Activated CD4-positive, CD25-positive, alpha-beta regulatory T cell treated with anti-CD3 and anti-CD28 coated beads, Interleukin-2, amount 50 U/mL, for 24 hours (primary cell): Measurements from ENCODE around the gene KDR.

ENCODE experiments used
- ATAC-seq, 2 donors: fragments of 150-1000 bp; cut with Tn5 transposase; one replicate each; pipeline ENCODE4 v1.10.0; 2021; ENCODE audit warnings: mild to moderate bottlenecking in 1 of 2, moderate library complexity in 1 of 2

Gene KDR

DNA sequence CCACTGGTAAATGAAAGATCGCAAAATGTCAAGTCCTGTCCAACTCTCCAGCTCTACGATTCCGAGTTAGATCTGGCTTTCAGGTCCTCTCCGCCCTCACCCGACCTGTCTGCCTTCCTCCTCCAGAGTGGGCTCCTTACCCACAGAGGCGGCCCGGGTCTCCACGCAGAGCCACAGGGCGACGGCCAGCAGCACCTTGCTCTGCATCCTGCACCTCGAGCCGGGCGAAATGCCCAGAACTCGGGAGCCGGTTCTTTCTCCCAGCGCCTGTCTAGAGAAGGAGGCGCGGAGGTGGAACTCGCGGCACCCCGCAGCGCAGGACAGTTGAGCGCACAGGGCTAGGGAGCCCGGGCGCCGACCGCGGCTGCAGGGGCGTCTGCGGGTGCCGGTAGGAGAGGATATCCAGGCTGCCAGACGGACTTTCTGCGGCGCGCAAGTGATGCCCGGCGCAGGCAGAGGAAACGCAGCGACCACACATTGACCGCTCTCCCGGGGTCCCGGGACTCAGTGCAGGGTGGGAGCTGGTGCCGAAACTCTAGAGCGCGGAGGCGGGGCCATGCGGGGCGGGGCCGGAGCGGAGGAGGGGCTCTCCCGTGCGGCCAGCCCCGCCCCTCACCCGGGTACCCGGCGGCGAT is at the start of gene KDR:
Gene KDR, minus strand, starts transcription at position 509 of the 635 bp plus-strand sequence. Its CDS starts 302 bp downstream, at position 207.
- no peak for ATAC-seq

DNA sequence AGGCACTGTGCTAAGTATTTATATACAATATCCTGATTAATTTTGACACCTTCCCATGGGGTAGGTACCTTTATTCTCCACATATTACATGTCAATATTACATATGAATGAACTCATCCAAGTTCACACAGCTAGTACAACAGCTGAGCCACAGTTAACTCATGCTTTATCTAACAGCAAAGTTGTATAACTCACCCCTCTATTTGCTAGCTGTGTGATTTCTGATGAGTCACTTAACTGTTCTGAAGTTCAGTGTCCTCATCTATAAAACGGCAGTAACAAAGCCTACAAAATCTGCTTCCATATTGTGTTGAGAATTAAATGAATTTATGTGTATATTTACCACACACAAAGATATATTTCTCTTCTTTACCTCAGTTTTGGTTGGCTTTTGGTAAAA is 48.2 kb upstream of the KDR start:
- ATAC-seq, result no peak

DNA sequence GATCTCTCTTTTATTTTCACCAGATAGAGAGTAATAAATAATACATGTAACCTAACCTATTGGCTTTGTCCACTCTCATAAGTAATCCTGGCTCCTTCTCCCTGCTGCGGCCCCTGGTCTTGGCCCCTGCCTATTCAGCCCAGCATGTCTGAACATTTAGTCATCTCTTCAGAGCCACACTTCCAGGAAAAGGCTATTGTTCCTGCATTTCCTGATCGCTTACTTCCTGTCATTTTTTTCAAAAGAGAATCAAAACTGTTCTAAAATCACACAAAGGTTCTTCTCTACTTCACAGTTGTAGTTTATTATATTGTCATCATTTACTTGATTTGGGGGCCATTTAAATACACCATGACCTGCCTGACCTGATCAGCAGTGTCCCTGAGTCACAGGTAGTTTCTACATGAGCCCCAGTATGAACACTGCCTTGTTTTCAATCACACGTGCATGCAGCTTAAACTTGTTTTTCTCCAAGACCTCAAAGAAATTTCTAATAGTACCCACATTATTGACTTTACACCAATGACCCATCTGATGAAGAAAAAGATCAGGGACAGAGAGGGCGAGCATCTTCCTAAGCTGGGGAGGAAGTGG is 47.4 kb upstream of the KDR start:
- no peak for ATAC-seq

DNA sequence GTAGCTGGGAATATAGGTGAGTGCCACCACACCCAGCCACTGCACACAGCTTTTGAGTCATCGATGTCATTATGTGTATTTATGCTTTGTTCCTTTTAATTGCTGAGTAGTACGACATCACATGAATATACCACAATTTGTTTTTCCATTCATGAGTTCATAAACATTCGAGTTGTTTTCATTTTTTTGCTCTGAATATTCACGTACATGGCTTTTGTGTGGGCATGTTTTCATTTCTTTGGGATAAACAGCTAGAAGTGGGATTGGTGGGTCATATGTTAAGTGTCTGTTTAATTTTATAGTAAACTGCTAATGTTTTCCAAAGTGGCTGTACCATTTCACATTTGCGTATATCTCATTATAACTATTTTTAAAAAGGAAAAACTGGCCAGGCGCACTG is 45.1 kb upstream of the KDR start:
- no peak for ATAC-seq

DNA sequence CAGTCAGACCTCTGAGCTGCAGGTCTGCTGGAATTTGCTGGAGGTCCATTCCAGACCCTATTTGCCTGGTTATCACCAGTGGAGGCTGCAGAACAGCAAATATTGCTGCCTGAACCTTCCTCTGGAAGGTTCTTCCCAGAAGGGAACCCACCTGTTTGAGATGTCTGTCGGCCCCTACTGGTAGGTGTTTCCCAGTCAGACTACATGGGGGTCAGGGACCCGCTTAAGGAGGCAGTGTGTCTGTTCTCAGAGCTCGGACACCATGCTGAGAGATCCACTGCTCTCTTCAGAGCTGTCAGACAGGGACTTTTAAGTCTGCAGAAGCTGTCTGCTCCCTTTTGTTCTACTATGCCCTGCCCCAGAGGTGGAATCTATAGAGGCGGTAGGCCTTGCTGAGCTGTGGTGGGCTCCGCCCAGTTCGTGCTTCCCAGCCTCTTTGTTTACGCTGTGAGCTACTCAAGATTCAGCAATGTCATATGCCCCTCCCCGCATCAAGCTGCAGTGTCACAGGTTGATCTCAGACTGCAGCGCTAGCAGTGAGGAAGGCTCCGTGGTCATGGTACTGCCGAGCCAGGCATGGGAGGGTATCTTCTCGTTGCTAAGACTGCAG is 44.1 kb upstream of the KDR start:
- ATAC-seq, result no peak

DNA sequence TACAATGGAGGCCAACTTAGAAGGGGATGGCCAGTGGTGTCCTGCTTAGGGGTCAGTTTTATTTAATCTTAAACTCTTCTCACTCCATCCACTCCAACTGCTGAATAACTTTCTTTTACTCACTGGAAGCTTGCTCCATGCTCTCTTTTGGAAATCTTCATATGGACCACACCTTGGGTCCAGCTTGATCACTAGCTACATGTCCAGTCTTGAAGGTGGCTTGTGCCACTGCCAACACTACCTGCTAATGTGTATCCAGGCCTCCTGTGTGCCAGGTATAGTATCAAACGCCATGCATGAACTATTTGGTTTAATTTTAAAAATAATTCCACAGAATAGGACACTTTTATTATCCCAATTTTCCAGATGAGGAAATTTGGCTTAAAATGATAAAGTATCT is 37.0 kb upstream of the KDR start:
- no peak for ATAC-seq

DNA sequence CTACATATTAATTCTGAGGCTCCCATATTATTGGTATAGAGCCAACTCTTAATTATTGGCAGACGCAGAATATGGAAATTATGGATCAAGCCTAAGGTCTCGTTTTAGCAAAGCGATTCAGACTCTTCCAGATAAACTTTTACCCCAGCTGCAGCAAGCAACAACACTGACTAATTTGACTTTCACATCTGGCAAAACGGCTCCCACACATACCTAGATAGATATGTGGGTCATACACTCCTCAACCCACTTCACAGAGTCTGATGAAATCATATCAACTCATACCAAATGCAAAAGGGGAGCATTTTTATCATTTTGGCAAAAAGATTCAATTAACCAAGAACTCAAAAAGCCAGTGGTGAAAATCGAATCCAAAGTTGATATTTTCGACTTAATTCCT is 36.3 kb upstream of the KDR start:
- no peak for ATAC-seq

DNA sequence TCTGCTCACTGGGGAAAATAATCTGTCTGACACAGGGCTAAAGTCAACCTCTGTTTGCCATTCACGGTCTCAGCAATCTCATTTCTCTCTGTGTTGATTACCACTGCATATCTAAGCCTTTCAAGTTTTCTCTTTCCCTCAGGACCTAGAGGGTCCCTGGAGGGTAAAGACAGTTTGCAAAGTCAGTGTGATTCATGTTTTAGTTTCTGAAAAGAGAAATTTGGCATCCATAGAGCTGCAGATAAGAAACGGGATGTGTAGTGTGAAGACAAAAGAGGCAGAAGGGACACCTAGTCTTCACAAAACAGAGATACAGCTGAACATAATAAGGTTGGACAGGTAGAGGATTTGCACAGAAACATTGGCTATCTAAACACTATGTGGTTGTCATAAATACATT is 34.5 kb upstream of the KDR start:
- ATAC-seq, result no peak

DNA sequence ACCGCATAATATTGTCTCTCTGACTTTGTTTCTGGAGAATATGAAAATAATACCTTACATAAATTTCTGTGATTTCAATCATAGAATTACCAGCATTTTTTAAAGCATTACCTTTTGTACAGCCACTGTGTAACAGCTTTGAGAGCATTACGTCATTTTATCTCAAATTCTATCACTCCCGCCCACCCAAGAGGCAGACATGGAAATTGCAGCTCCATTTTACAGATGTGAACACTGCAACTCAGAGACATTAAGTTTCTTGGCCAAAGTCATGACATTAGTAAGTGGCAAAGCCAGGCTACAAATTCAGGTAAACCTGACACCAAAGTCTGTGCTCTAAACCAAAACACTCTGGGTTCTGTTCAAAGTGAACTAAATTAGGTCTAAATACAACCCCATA is 33.6 kb upstream of the KDR start:
- no peak for ATAC-seq

DNA sequence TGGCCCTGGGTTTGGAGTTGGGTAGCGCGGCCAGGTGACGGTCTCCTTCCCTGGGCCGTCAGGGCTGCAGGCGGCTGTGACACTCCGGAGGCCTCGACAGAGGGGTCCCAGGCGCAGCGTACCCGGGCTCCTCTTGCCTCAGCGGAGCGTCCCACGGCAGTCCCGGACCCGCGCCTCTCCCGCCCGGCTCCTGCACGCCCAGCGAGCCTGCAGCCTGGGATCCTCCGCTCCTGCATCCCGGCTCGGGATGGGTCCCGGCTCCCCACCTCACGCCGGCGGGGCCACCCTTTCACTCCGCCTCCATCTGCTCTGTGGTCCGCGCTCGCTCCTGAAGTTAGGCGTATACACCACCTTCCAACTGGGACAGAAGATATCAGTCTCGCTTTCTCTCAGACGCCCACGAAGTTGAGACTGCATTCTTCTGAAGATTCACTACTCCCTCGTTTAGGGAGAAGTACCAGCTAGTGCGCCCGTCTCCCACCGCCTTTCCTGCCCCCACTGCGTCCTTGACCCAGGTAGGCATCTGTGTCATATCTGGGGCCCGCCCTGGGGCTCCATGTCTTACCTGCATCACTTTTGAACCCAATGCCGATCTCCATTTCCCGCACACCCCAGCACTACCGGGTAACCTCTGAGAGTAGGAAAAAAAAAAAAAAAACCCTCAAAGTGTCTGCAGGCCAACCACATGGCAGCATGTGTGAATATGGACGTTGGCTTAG is 32.3 kb upstream of the KDR start:
- no peak for ATAC-seq

DNA sequence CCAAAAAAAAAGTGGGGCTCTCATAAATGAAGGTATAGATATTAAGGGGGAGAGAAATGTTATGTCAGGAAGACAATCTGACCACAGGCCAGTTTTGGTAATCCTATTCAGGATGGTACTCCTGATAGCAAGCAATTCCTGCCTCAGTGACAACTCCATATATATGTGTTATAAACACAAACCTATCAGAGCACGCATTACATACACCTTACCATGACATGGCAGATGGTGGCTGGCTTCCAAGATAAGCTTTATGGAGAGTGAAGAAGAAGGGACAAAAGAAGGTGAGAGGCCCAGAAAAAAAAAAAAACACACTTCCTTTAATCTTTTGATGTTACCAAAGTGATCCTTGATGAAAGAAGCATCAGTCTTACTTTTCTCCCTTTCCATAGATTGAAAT is 29.5 kb upstream of the KDR start:
- ATAC-seq, result no peak

DNA sequence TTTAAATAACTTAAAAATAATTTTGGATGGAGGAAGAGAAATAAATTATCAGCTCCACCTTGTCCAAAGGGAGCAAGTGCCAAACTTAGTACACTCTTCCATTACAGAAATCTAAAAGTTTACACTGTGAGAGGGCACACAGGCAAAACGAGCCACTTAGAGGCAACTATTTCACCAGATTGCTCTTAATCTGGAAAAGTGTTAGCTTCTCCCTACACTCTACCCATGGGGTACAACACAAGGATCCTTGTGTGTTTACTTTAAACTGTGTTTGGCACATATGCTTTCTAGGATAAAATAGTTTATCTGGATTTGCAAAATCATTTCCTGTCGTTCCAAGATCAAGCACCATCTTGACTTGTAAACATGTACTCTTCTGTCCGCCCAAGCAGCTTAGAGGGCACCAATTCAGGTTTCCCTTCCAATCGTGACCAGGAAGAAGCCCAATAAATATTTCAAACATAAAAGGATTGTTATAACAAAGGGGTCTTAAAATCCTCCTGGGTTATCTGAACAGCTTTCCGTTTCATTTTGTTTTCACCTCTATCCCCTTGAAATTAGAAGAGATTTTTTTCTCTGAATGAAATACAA is 29.0 kb upstream of the KDR start:
- no peak for ATAC-seq

DNA sequence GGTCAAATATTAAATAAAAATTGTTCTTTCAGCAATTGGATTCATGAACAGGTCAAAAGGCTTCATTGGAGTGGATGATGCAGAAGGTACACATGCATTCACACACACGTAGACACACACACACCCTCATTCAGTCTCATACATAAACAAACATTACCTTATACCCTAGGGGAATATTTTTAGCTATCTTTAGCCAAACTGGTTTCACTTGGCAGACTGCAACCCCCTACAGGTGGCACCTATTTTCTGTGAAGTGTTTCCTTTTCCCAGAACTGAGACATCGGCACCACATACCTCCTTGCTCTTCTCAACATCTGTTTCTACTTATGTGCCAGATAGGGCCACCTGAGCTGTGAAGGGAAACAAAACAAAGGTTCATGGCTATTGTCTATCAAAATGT is 18.5 kb upstream of the KDR start:
- ATAC-seq, result no peak

DNA sequence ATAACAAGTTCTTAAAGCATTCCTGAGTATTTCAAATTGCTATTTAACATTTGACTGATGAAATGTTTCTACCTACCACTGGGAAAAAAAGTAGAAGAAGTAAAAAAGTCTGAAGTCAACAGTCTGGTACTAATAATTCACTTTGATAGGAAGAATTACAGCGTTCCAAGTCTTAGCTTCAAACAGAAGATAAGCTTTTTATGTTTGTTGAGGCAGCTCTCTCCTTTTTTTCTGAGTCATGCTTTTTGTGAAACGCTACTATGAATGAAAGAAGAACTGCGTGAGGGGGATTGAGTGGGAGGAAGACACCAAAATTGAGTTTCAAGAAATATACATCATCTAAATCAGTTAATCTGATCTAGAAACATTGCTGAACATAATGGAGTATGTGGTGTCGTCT is 13.0 kb upstream of the KDR start:
- no peak for ATAC-seq

DNA sequence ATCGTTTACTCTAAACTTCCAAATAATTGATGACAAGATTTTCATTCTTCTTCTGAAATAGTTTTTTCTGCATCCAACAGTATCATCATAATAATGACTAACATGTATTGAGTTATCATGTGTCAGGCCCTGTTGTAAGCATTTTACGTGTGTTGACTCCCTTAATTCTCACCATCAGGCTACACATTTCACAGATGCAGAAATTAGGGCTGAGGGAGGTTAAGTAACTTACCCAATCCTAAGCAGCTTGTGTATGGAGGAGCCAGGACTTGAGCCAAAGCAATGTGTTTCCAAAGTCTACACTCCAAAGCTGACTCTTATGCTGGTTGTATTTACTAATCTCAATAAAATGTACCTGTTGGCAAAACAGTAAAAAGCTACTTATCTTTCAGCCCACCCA is 11.2 kb upstream of the KDR start:
- ATAC-seq, result no peak

DNA sequence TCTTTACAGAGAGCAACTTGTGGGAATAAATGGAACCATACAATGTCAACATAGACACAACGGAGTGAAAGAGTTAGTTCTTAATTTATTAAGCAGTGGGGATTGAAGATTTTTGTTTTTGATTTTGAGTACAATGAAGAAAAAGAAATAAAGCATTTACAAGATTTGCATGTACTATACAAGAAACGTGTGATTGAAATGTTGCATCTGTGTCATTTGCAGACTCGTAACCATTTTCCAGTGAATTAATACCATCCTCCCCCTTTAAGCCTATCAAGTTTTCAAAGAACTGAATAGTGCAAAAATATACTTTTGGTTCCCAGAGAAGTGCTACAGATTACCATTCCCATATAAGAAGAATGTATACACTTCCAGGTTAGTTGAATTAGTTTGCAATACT is 8.6 kb upstream of the KDR start:
- ATAC-seq, result no peak

DNA sequence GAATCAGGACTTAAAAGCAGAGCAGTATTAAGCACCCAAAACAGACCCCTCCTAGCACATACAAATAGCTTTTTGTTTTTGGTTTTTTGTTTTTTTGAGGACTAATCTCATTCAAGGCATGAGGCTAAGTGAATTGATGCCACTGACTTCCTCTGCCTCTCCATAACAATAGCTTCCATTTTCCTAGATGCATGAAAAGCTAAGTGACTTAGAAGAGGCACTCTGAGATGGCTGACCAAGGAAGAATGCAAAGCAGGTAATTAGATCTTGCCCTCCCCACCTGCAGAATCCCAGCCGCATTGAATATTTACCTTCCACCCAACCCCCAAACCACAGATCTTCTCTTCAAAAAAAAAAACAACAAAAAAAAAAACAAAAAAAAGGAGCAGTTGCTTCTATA is 7.4 kb upstream of the KDR start:
- ATAC-seq, result no peak

DNA sequence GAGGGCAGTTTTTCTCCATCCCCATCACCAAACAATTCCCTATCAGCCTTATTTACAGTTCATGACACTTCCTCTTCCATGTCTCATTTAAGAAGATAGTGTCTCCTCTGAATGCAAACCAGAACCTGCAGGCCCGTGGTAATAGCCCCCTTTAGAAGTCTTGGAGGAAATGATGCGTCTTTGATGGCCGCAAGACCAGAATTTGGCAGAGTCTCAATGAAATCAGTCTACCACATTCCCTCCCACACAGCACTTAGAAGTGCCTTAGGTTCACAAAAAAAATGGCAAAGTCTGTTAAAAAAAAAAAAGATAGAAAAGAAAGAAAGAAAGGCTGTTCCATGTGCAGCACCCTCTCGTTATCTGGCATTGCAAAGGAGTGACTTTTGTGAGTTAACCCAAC is 2.1 kb upstream of the KDR start:
- ATAC-seq, result no peak

DNA sequence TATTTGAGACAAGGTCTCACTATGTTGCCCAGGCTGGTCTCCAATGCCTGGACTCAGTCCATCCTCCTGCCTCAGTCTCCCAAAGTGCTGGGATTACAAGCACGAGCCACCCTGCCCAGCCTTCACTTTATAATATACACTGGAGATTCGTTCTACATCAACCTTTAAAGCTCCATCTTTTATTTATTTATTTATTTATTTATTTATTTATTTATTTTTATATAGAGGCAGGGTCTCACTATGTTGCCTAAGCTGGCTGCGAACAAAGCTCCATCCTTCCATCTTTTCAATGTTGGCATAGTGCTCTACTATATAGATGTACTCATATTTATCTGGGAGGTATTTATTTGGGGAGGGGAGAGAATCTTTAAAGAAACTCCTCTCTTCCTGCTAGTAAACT is 1.7 kb upstream of the KDR start:
- no peak for ATAC-seq

DNA sequence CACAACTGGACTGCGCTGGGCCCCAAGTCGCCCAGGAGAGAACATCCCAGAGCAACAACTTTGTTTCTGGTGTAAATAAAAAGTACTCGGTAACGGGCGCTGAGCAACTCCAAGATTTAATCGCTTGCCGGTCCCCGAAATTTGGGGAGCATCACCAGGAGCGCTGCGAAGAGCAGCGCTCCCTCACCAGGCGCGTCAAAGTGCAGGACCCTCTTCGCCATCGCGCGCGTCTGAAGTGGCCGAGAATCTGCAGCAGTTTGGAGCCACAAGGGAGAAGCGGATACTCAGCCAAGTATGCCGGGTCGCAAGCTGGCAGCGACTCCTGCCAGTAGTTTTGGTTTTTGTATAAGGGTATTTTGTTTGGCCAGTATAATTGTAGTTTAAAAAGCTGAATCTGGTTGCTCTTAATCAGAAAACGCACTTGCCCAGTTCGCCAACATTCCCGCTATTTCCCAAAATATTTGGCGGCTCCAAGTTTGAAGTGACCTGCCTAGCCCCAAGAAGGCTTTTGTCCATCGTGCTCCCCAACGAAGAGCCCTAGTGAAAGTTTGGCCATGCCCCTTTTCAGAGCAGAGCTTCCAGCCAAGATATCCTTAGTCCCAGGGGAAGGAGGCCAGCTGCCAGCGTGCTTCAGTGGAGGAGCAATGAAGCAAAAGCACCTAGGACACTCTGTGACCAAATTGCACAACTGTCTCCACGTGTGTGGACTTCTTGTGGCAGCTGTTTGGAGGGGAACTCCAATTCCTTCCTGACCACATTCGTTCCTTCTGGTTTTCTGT is 557 bp upstream of the KDR start:
- ATAC-seq, result no peak

DNA sequence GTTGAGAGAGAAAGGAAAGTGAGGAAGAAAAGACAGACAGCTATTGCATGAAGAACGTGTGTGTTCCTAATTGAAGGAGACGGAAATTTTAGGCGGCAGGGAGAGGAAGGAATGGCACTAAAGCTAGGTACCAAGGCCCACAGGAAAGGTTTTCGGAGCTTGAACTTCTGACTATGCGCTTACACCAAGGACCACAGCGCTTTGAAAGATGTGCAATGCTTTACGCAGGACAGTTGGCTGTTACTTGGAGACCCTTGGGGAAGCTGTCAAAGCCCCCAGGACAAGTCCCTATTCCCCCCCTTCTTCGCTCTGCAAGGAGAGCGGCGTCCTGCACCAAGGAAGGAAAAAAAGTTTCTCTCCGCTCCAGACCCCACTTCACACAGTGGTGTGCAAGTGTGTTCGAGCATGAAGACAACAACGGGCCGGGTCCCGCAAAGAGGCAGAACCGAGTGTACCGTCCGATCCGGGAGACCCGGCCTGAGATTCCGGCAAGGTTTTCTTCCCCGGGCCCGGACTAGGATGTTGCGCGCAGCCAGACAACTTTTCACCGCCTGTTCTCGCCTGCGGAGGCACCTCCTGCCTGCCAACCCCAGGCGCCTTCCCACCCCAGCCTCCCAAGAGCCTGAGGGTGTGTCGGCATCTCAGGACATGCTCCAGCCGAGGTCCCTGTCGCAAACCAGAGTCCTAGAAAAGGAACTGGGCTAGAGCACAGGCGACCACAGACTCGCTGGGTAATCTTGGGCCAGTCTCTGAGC is 896 bp downstream of the KDR start:
- no peak for ATAC-seq

DNA sequence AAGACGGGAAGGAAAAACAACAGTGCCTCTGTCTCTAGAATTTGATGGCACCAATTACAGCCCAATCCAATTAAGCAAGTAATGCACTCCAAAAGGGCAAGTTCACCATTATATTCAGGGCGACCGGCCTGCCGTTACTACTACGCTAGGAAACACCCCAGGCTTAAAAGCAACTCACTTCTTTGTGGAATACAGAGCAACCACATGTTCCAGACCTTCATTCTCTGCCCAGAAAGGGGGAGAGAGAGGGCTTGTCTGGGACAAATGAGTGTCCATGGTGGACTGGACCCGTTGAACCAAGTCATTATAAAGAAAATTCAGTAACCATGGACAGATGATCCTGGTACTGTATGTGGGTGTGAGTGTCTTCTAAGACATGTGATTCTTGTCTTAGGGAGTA is 1.6 kb downstream of the KDR start:
- no peak for ATAC-seq
